Epidermal melanocyte (primary cell): ENCODE results near the gene PFDN4.

Source experiments
- DNase-seq: peaks from one replicate; pipeline ENCODE4 v3.0.0; 2011; ENCODE audit warnings: low spot score; ENCODE audit not compliant: insufficient read length

PFDN4 gene

DNA sequence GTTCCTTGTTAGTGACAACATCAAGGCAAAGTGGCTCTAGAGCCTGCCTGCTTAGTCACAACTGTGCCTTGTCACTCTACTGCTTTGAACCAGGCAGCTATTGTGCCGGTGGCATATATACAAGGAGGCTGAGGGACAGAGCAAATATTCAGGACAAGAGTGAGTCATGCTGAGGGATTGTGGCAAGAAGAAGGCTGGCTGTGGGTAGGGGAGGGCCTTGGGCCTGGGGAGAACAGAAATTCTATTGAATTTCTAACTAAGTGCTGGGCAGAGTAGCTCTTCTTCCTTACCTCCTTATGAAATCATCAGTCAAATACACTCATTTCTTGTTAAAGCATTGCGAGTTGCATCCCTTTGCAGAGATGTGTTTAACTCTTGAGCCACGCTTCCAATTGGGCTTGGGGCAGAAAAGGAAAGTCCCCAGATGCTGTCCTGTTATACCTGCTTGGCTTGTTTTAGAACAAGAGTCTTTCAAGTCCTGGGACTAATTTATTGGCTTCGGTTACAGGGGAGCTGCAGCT is 59.7 kb downstream of the PFDN4 start:
- DNase-seq, result no peak

DNA sequence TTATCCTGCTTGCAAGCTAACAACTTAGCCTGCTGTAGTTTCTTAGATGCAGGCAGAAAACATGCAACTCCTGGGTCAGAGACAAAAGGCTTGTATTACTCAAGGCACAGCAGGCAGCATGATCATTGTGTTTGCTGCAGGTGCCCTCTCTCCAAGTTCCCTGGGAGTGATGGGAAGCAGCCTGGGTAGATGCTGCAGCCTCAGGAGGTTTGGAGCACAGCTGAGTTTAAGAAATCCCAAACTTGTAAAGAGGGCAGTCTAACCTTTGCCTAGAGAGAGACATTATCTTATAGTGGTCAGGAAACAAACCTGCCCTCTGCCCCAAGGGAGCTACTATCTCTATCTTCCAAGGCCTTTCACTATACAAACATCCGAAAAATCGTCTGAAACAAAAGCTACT is 61.1 kb downstream of the PFDN4 start:
- DNase-seq, result no peak
